CD4-positive, alpha-beta T cell treated with Interleukin-17A for 1 hour (primary cell): ENCODE measurements around the gene ARHGEF35.
A peak's percentile ranks its signal among the peaks of the same experiment; 100 is the strongest.
"Not testable (repeated sequence)": the region's sequence is repeated elsewhere in the genome, so short reads cannot be mapped to it uniquely, and the experiment has no call there.

Experiments used
- DNase-seq: peaks from one replicate; pipeline ENCODE4 v3.0.0-alpha.2; 2020

ARHGEF35 gene

GRCh38 chr7:144195212-144195872, at the start of gene ARHGEF35:
Gene ARHGEF35, minus strand, starts transcription at chr7:144195833. Its CDS starts 7,450 bp downstream, at chr7:144188383.
- peak; percentile 25 for DNase-seq

- DNase-seq: not testable (repeated sequence)
These were observed 49.7 kb upstream of the ARHGEF35 start for GRCh38 chr7:144245372-144245771.

GRCh38 chr7:144239365-144239764, 43.7 kb upstream of the ARHGEF35 start, which contains the start of gene OR2A42:
Gene OR2A42, minus strand, starts transcription at chr7:144239605. Its CDS starts 6,762 bp downstream, at chr7:144232843.
- DNase-seq: not testable (repeated sequence)

GRCh38 chr7:144238530-144239082, 43.0 kb upstream of the ARHGEF35 start:
- DNase-seq: not testable (repeated sequence)

- DNase-seq: not testable (repeated sequence)
These were observed 37.4 kb upstream of the ARHGEF35 start for GRCh38 chr7:144233039-144233438.

- DNase-seq: not testable (repeated sequence)
These were observed 35.4 kb upstream of the ARHGEF35 start for GRCh38 chr7:144231027-144231426.

GRCh38 chr7:144228810-144229209, 33.2 kb upstream of the ARHGEF35 start:
- not testable (repeated sequence) for DNase-seq

GRCh38 chr7:144226866-144227265, 31.2 kb upstream of the ARHGEF35 start:
- not testable (repeated sequence) for DNase-seq

GRCh38 chr7:144223675-144224074, 28.0 kb upstream of the ARHGEF35 start:
- not testable (repeated sequence) for DNase-seq

- DNase-seq: not testable (repeated sequence)
These were observed 24.9 kb upstream of the ARHGEF35 start for GRCh38 chr7:144220531-144220930.

GRCh38 chr7:144219149-144219548, 23.5 kb upstream of the ARHGEF35 start:
- DNase-seq: not testable (repeated sequence)

- not testable (repeated sequence) for DNase-seq
These were observed 22.9 kb upstream of the ARHGEF35 start for GRCh38 chr7:144218581-144218980.

GRCh38 chr7:144217200-144217599, 21.6 kb upstream of the ARHGEF35 start:
- DNase-seq: not testable (repeated sequence)

- DNase-seq: not testable (repeated sequence)
These were observed 9.7 kb upstream of the ARHGEF35 start for GRCh38 chr7:144205306-144205705.

GRCh38 chr7:144203086-144203485, 7.5 kb upstream of the ARHGEF35 start:
- not testable (repeated sequence) for DNase-seq

GRCh38 chr7:144201978-144202377, 6.3 kb upstream of the ARHGEF35 start:
- DNase-seq: not testable (repeated sequence)

GRCh38 chr7:144198934-144199333, 3.3 kb upstream of the ARHGEF35 start:
- DNase-seq: not testable (repeated sequence)

GRCh38 chr7:144194453-144194852, 1.2 kb downstream of the ARHGEF35 start:
- not testable (repeated sequence) for DNase-seq

GRCh38 chr7:144193782-144194181, 1.9 kb downstream of the ARHGEF35 start:
- DNase-seq: not testable (repeated sequence)

- DNase-seq: not testable (repeated sequence)
These were observed 7.0 kb downstream of the ARHGEF35 start for GRCh38 chr7:144188578-144189171.

- not testable (repeated sequence) for DNase-seq
These were observed 7.8 kb downstream of the ARHGEF35 start for GRCh38 chr7:144187848-144188247.

GRCh38 chr7:144183166-144183565, 12.5 kb downstream of the ARHGEF35 start, which contains the start of gene CTAGE4:
Gene CTAGE4, plus strand, starts transcription at chr7:144183466. Its CDS starts 38 bp downstream, at chr7:144183504.
- not testable (repeated sequence) for DNase-seq

GRCh38 chr7:144179165-144179479, 16.5 kb downstream of the ARHGEF35 start:
- DNase-seq: not testable (repeated sequence)
